ENCODE data around the gene COL6A3.

The COL6A3 gene

DNA sequence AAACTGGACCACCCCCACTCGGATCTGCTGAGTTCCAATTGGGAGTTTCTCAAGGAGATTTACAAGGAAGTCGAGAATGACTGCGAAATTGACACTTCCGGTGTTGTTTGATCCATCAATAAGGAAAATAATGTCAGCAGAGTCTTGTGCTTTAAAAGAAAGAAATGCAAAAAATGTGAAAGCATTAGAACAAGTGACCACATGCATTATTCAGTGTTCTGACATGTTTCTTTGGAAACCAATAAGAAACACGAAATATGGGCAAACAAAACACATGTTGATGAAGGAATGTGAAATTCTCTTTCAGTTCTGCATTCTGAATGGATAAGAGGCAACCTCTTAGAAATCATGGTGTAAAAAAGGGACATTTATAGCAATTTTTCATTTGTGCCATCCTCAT lies 25.9 kb downstream of the COL6A3 start:
- TF ChIP-seq, protein P1, sequence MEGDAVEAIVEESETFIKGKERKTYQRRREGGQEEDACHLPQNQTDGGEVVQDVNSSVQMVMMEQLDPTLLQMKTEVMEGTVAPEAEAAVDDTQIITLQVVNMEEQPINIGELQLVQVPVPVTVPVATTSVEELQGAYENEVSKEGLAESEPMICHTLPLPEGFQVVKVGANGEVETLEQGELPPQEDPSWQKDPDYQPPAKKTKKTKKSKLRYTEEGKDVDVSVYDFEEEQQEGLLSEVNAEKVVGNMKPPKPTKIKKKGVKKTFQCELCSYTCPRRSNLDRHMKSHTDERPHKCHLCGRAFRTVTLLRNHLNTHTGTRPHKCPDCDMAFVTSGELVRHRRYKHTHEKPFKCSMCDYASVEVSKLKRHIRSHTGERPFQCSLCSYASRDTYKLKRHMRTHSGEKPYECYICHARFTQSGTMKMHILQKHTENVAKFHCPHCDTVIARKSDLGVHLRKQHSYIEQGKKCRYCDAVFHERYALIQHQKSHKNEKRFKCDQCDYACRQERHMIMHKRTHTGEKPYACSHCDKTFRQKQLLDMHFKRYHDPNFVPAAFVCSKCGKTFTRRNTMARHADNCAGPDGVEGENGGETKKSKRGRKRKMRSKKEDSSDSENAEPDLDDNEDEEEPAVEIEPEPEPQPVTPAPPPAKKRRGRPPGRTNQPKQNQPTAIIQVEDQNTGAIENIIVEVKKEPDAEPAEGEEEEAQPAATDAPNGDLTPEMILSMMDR (IDR thresholded peaks at IDR 0.05) = no peak
- H3K4me3 ChIP-seq = no peak overlapping the region
- H3K27ac ChIP-seq = no peak overlapping the region
- DNase-seq (ENCODE audit: low spot score) = no peak

GRCh38 chr2:237384672-237385020 lies 29.3 kb downstream of the COL6A3 start:
- no peak for DNase-seq (ENCODE audit: low spot score)
- TF ChIP-seq, protein P1 (IDR thresholded peaks at IDR 0.05) = no peak
- H3K4me3 ChIP-seq = no peak overlapping the region
- H3K27ac ChIP-seq = no peak overlapping the region

DNA sequence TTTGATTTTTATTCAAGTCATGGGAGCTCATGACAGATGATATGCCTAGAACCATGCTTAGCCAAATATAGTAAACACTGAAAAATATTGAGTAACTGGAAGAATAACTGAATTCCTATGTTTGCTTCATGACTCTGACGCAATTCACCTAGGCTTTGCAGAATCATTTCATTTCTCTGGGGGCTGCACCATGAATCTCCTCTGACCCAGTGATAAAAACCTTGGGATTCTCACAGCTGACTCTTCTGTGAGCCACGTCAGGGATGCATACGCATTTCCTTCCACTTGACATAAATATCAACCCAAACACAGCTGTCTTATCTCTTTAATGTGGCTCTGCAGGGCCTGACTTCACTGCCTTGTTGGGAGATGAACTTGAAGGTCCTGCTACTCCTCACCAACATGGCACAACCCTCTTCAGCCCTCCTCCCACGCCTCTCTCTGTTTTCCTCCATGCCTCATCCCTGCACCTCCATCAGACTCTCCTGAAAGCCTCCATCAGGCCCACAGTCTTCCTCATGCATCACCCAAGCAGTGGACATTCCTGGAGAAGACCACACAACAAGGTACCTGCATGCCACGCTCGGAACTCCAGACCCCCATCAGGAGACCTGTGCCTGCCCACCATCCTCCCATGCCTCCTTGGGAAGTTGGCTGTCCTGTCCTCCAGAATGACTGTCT lies 29.8 kb downstream of the COL6A3 start:
- DNase-seq (ENCODE audit: low spot score) = no peak
- TF ChIP-seq, protein P1 (IDR thresholded peaks at IDR 0.05) = no peak
- Histone ChIP-seq H3K4me3 (no peak overlapping the region), H3K27ac (no peak overlapping the region)

DNA sequence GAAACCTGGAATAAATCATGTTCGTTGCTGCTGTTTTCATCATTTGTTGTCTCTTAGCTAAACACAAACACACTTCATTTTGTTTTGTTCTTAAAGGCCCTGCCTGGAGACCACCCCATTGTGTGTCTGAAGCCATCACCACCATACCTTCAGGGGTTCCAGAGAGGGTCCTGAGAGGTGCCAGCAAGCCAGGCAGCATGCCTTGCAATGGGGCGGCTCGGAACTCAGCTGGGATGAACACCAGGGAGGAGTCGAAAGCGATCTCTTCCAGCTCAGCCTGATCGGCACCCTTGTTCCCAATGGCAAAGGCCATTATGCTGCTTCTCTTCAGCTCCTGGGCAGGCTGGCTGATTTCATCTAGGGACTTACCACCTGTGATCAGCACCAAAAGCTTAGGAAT lies 33.2 kb downstream of the COL6A3 start:
- H3K4me3 ChIP-seq = no peak overlapping the region
- H3K27ac ChIP-seq = no peak overlapping the region
- DNase-seq (ENCODE audit: low spot score) = no peak
- TF ChIP-seq, protein P1 (IDR thresholded peaks at IDR 0.05) = no peak

GRCh38 chr2:237379636-237380035 lies 34.3 kb downstream of the COL6A3 start:
- Histone ChIP-seq H3K27ac (peak overlapping the region in 1 of 2 donors; percentile 20), H3K4me3 (no peak overlapping the region)
- TF ChIP-seq, protein P1 (IDR thresholded peaks at IDR 0.05) = no peak
- DNase-seq (ENCODE audit: low spot score) = no peak

GRCh38 chr2:237378650-237379049 lies 35.3 kb downstream of the COL6A3 start:
- no peak overlapping the region for H3K27ac ChIP-seq
- no peak for DNase-seq (ENCODE audit: low spot score)
- TF ChIP-seq, protein P1 (IDR thresholded peaks at IDR 0.05) = no peak
- no peak overlapping the region for H3K4me3 ChIP-seq

- Histone ChIP-seq H3K27ac (no peak overlapping the region), H3K4me3 (no peak overlapping the region)
- no peak for DNase-seq (ENCODE audit: low spot score)
- TF ChIP-seq, protein P1 (IDR thresholded peaks at IDR 0.05) = no peak
These were observed 39.5 kb downstream of the COL6A3 start for GRCh38 chr2:237374284-237375060.

All from coronary artery (tissue), 2 donors.